HepG2 (cell line): ENCODE data around the gene ADAM15. TPM values are rescaled to one million over a fixed set of nuclear protein-coding genes. Genes with fewer than 3 reads are reported as not detected.

Experiments
- CAMTA2 ChIP-seq: sonication (generic); formaldehyde crosslinking; IDR thresholded peaks from 2 replicates; pipeline ENCODE4 v1.4.0; 2020; ENCODE audit warnings: mild to moderate bottlenecking, missing genetic modification reagents, borderline replicate concordance
- FOSL2 ChIP-seq: sonication (generic); formaldehyde crosslinking; IDR thresholded peaks from 2 replicates; pipeline ENCODE4 v1.4.0; 2020; ENCODE audit warnings: missing genetic modification reagents
- HOXA5 ChIP-seq: sonication (generic); formaldehyde crosslinking; IDR thresholded peaks from 2 replicates; pipeline ENCODE4 v1.4.0; 2020; ENCODE audit warnings: missing genetic modification reagents
- KMT2A ChIP-seq: sonication (generic); formaldehyde crosslinking; IDR thresholded peaks from 2 replicates; pipeline ENCODE4 v1.4.0; 2020; ENCODE audit warnings: missing genetic modification reagents
- MED1 ChIP-seq: sonication (generic); formaldehyde crosslinking; IDR thresholded peaks from 2 replicates; pipeline ENCODE4 v1.4.0; 2020; ENCODE audit warnings: missing genetic modification reagents
- MIER3 ChIP-seq: IDR thresholded peaks from 2 replicates; pipeline ENCODE4 v1.6.1; 2016; ENCODE audit warnings: missing compliant biosample characterization, borderline replicate concordance
- NFRKB ChIP-seq: fragments of 450-650 bp; IDR thresholded peaks from 2 replicates; pipeline ENCODE4 v1.6.1; 2017
- REPIN1 ChIP-seq: sonication (generic); formaldehyde crosslinking; IDR thresholded peaks from 2 replicates; pipeline ENCODE4 v1.8.0; 2022; ENCODE audit warnings: missing genetic modification reagents, low read depth, mild to moderate bottlenecking, borderline replicate concordance
- TGIF2 ChIP-seq: IDR thresholded peaks from 2 replicates; pipeline ENCODE4 v1.6.1; 2016; ENCODE audit warnings: control low read depth, missing compliant biosample characterization
- THAP9 ChIP-seq: sonication (generic); formaldehyde crosslinking; IDR thresholded peaks from 2 replicates; pipeline ENCODE4; 2020; ENCODE audit warnings: missing genetic modification reagents, mild to moderate bottlenecking, borderline replicate concordance
- ZBTB21 ChIP-seq: sonication (generic); formaldehyde crosslinking; IDR thresholded peaks from 2 replicates; pipeline ENCODE4 v1.4.0; 2020; ENCODE audit warnings: missing genetic modification reagents
- ZBTB43 ChIP-seq: sonication (generic); formaldehyde crosslinking; conservative IDR thresholded peaks from 2 replicates; pipeline ENCODE4 v1.4.0; 2020; ENCODE audit warnings: missing genetic modification reagents
- ZMAT3 ChIP-seq: sonication (generic); formaldehyde crosslinking; conservative IDR thresholded peaks from 2 replicates; pipeline ENCODE4 v1.7.0; 2021; ENCODE audit warnings: missing genetic modification reagents
- ZNF232 ChIP-seq: sonication (generic); formaldehyde crosslinking; IDR thresholded peaks from 2 replicates; pipeline ENCODE4 v1.4.0; 2020; ENCODE audit warnings: missing genetic modification reagents, borderline replicate concordance
- ZNF512B ChIP-seq: sonication (generic); formaldehyde crosslinking; IDR thresholded peaks from 2 replicates; pipeline ENCODE4 v1.5.1; 2020; ENCODE audit warnings: missing genetic modification reagents, mild to moderate bottlenecking, borderline replicate concordance
- ZNF644 ChIP-seq: IDR thresholded peaks from 2 replicates; pipeline ENCODE4 v1.6.1; 2016; ENCODE audit warnings: low read depth
- ZNF710 ChIP-seq: sonication (generic); formaldehyde crosslinking; IDR thresholded peaks from 2 replicates; pipeline ENCODE4 v1.5.0; 2020; ENCODE audit warnings: mild to moderate bottlenecking, missing genetic modification reagents, borderline replicate concordance
- ZNF737 ChIP-seq: sonication (generic); formaldehyde crosslinking; IDR thresholded peaks from 2 replicates; pipeline ENCODE4 v1.5.0; 2020; ENCODE audit warnings: missing genetic modification reagents, mild to moderate bottlenecking, borderline replicate concordance
- ZNF790 ChIP-seq: sonication (generic); formaldehyde crosslinking; IDR thresholded peaks from 2 replicates; pipeline ENCODE4 v1.8.0; 2022; ENCODE audit warnings: missing genetic modification reagents, mild to moderate bottlenecking, borderline replicate concordance
- polyA plus RNA-seq, 8 experiments: library from polyadenylated mRNA; depleted of rRNA in 3 of 8; stranded (reverse) in 7 of 8; unstranded in 1 of 8; fragments of >200 nt; fragmentation: Illumina TruSeq in 4 of 8; extraction: Trizol in 4 of 8; gene quantifications; 2 replicates each; pipeline versions ENCODE4 v1.2.1 to v1.2.3, GENCODE V29; 2011 to 2016; ENCODE audit warnings: low read depth in 4 of 8, missing spikeins in 1 of 8, mixed read lengths in 1 of 8; ENCODE audit not compliant: insufficient read depth in 1 of 8
- total RNA-seq, 5 experiments: library from RNA; depleted of rRNA; stranded (reverse); fragments of >200 nt; fragmentation: Illumina TruSeq; extraction: Trizol; gene quantifications; 2 replicates each; pipeline ENCODE4 v1.2.3, GENCODE V29; 2016; ENCODE audit warnings: low read depth in 1 of 5

Gene ADAM15
- total and polyA plus RNA-seq, 2 of the 13 experiments (the other 11 are each of a cell fraction or from before 2014, with no cell fraction given): 17.9 to 25.6 TPM

- TF ChIP-seq ZNF644 (CRISPR knock-in tag) (no peak), ZMAT3 (CRISPR knock-in tag) (no peak), NFRKB (no peak), KMT2A (0 out of 2 replicates have a peak, but pooled peaks have one; percentile 3), TGIF2 (CRISPR knock-in tag) (peak; percentile 18; the same call in 1 of the 2 replicates), ZNF710 (no peak), ZNF790 (CRISPR knock-in tag) (no peak), MED1 (CRISPR knock-in tag) (peak; percentile 27; the same call in 1 of the 2 replicates), ZNF512B (CRISPR knock-in tag) (no peak), ZNF232 (CRISPR knock-in tag) (no peak), MIER3 (CRISPR knock-in tag) (0 out of 2 replicates have a peak, but pooled peaks have one; percentile 12), ZBTB43 (CRISPR knock-in tag) (0 out of 2 replicates have a peak, but pooled peaks have one; percentile 42), ZBTB21 (no peak), HOXA5 (CRISPR knock-in tag) (peak; percentile 20; the same call in 1 of the 2 replicates), THAP9 (CRISPR knock-in tag) (no peak), FOSL2 (CRISPR knock-in tag) (peak; percentile 6; the same call in 1 of the 2 replicates), CAMTA2 (CRISPR knock-in tag) (no peak; the same call in 1 of the 2 replicates), REPIN1 (CRISPR knock-in tag) (no peak), ZNF737 (CRISPR knock-in tag) (no peak)
Measured at GRCh38 chr1:155085504-155086127, 34.5 kb downstream of the ADAM15 start (continued).
